HG03469 (cell line): Measurements from ENCODE around the gene ROBO2.

Experiments used
- ATAC-seq: cut with Tn5 transposase; IDR thresholded peaks from one replicate; pipeline ENCODE4 v1.9.1; 2021; ENCODE audit warnings: mild to moderate bottlenecking, moderate library complexity, moderate number of reproducible peaks; ENCODE audit not compliant: unreplicated experiment

ROBO2 gene

DNA sequence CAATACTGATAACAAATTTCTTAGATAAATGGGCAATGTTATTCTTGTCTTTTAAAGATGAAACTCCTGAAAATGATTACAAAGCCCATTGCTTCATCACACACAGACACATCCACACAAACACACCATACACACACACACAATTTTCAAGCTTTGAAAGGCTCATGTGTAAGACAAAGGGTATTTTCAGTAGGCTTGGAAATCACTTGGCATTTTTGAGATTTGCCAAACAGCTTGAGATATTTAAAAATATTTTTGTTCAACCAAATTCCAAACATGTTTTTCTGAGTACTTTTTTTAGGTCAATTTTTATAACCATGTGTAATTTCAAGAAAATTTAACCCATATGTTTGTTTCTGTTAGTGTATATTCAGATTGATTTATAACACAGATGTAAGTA, 283.7 kb downstream of the ROBO2 start:
- ATAC-seq: no peak

DNA sequence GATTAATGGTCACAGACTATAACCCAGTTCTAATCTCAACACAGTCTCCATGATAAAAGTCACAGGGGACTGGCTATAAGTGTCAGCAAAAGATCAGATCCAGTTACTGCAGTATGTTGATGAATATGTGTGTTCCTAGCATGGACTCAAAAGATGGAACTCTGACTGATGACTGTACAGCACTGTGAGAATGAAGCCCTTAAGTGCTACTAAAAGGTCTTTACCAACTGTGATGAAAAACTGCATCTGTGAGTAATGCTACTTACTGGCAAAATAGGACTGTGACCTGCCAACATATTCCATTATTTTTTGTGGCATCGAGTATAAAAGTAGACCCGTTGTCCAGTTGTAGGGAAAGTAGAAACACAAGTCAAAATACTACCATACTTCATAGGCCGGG, 284.2 kb downstream of the ROBO2 start:
- ATAC-seq: no peak

GRCh38 chr3:77325280-77325679, 285.4 kb downstream of the ROBO2 start:
- no peak for ATAC-seq

DNA sequence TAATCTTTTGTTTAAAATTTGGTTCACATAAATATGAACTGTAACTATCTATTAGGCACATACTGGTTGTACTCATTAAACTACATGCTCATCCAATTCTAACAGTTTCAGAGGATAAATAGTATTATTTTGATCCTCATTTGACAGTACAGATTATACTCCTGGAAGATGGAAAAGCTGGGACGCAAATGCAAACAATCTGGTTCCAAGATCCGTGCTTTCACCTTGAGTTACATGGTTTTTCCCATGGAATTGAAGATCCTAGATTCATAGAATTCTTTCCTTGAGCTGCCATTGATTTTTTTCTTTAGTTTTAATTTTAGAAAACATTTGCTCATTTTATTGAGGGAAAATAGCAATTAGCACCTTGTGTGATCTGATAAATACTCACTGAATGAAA, 285.8 kb downstream of the ROBO2 start:
- no peak for ATAC-seq

DNA sequence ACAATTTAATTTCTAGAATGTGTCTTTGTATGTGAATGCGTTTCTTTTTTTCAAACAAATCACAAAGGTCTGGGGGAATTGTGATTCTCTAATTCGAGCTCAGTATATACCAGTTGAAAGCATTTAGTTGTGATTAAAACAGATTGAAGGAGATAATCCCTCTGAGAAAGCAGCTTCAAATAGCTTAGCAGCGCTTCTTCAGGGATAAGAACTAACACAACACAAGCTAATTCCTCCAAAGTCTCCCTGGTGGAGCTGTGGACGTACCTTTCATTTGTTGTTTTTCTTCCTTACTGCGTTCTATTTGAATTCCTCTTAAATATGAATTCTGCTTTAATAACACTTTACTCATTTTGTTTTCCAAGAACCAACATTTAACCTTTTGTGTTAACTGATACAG, 286.7 kb downstream of the ROBO2 start:
- no peak for ATAC-seq

- no peak for ATAC-seq
Observed at GRCh38 chr3:77328690-77329089, 288.8 kb downstream of the ROBO2 start.

DNA sequence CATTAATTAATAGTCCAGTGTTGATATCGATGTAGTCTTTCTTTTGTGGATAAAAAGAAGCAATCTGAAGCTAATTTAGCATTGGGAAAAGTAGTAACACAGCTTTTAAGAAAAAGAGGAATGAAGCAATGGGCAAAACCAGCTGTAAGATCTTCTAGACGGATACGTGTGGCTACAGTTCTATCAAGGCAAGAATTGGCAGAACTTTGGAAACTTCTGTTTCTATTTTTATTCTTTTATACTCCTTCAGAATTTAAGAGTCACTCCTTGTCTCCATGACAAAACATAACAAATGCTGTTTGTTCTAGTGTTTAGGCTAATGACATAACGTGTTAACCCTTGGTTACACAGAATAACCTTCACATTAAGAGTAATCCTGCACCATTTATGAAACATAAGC, 289.2 kb downstream of the ROBO2 start:
- no peak for ATAC-seq

- ATAC-seq: no peak
Observed at GRCh38 chr3:77338195-77338594, 298.3 kb downstream of the ROBO2 start.

- ATAC-seq: no peak
Observed at GRCh38 chr3:77342027-77342426, 302.1 kb downstream of the ROBO2 start.

GRCh38 chr3:77342688-77343087, 302.8 kb downstream of the ROBO2 start:
- ATAC-seq: no peak

- ATAC-seq: no peak
Observed at GRCh38 chr3:77345009-77345408, 305.1 kb downstream of the ROBO2 start.

DNA sequence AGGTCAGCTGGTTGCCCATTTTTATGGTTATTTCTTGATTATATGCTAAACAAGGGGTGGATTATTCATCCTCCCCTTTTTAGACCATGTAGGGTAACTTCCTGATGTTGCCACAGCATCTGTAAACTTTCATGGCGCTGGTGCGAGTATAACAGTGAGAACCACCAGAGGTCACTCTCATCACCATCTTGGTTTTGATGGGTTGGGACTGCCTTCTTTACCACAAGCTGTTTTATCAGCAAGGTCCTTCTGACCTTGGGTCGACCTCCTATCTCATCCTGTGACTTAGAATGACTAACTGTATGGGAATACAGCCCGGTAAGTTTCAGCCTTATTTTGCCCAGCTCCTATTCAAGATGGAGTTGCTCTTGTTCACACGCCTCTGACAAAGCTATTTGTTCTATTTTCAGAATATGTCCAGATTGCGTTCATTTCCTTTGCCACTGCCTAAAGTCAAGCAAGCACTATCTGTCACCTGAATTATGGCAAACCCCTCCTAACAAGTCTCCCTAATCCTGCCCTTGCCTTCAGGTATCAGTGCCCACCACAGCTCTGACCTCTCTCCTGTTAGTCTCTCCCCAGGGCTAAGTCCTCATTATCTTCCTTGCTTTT, 308.5 kb downstream of the ROBO2 start:
- ATAC-seq: no peak

DNA sequence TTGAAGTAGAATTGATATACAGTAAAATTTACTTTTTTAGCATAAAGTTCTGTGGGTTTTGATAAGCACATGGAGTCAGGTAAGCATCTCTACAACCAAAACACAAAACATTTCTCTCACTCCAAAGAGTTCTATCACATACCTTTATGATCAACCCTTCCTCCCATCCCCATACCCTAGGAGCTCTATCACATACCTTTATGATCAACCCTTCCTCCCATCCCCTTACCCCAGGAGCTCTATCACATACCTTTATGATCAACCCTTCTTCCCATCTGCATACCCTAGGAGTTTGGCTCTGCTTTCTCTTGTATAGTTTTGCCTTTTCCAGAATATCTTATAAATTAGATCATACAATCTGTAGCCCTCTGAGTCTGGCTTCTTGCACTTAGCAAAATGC, 315.1 kb downstream of the ROBO2 start:
- no peak for ATAC-seq

DNA sequence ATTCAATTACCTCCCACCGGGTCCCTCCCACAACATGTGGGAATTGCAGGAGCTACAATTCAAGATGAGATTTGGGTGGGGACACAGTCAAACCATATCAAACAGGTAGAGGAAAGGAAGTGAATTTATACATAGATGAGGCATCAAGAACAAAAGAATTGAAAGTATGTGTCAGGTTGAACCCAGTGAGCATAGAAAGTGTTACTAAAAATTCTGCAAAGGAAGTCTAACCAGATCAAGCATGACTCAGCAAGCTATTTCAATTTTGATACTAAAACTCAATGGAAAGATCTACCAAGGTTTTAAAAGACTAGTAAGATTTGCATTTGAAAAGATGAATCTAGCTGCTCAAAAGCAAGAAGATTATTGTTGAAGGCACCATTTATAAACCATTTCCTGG, 323.0 kb downstream of the ROBO2 start:
- ATAC-seq: no peak

DNA sequence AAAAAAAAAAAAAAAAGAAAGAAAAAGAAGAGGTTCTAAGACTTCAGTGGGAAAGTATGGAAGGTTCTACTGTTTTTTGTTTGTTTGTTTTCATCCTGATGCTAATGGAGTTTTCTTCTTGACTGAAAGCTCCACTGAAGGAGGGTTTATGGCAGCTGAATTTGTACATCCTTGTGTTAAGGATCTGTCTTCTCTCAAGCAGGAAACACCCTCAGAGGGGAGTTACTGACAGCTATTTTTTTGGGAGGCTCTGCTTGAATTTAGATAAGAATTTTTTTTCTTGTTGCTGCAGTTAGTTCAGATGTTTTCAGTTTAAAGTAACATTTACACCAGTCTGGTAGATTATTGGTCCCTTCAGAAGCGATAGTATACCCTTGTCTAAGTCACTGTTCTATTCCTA, 325.3 kb downstream of the ROBO2 start:
- no peak for ATAC-seq

DNA sequence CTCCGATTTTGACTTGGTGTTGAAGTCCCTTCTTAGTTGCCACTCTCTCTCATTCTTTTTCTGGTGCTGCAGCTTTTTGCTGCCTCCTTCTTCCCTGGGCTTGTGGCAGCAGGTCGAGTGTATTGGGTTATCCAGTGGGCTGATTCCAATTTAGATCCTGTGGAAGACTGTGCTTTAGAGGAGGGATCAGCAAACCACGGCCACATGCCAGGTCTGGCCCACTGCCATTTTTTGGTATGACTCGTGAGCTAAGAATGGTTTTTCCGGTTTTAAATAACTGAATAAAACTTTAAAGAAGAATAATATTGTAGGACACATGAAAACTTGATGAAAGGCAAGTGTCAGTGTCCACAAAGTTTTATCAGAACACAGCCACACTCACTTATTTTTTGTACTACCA, 330.5 kb downstream of the ROBO2 start:
- no peak for ATAC-seq

DNA sequence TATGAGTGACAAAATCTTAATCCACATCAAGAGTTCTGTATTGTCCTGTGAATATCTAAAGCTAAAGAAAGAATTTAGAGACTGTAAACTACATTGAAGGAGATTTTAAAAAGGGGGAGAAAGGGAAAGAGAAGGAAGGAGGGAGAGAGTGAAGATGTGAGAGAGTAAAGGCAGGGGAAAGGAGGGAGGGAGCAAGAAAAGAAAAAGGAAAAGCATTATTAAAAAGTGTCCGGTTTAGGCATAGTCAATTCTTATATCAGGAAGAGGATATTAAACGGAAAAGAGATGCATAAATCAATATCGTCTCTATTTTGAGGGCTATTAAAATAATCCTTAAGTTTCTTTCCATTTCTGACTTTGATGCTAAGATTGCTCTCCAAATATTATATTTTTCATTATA, 332.1 kb downstream of the ROBO2 start:
- no peak for ATAC-seq

GRCh38 chr3:77372634-77373346, 332.9 kb downstream of the ROBO2 start:
- no peak for ATAC-seq

DNA sequence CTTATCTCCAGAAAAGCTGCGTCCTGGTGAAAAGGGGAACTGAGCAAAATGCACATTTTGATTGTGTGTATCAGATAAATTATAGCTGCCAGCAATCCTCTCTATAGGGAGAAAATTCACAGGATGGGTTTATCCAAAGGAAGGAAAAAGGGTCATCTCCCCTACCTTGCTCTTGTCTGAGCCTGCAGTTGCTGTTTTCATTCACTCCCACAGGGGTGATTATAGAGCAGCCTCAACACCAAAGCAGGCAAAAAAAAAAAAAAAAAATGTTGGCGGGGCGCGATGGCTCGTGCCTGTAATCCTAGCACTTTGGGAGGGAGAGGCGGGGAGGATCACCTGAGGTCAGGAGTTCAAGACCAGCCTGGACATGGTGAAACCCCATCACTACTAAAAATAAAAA, 333.7 kb downstream of the ROBO2 start:
- ATAC-seq: no peak

DNA sequence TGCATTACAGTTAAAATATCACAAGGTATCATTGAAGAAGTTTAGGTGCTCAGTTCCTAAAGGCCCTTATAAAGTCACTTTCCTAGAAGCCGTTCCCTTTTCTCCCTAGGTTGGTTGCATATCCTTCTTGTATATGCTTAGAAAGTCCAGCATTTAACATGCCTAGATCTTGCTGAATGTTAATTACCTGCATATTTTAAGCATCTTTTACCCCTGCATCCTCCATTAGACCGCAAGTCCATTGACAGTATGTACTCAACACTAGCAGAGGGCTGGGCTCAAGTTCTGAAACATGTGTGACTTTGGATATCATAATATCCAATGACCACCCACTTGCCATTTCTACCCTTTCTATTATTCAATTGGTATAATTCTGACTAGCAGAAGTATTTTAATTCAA, 336.6 kb downstream of the ROBO2 start:
- no peak for ATAC-seq

GRCh38 chr3:77377717-77378116, 337.8 kb downstream of the ROBO2 start:
- ATAC-seq: no peak

DNA sequence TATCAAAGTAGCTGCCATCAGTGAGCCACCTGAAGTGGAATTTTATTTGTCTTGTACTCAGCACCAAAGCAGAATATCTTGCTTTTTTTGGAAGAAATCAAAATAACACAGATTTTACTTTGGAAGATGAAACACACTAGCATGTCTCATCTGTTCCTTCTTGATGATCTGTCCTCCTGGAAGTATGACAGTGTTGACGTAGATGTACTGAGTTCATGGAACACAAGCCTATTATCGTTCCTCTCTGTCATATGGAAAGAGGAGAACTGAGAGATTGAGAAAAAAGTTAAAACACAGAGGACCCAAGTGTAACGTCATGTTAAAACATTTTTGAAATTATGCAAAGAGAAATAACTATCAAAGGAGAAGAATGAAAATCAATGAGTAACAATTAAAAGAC, 340.2 kb downstream of the ROBO2 start:
- no peak for ATAC-seq

DNA sequence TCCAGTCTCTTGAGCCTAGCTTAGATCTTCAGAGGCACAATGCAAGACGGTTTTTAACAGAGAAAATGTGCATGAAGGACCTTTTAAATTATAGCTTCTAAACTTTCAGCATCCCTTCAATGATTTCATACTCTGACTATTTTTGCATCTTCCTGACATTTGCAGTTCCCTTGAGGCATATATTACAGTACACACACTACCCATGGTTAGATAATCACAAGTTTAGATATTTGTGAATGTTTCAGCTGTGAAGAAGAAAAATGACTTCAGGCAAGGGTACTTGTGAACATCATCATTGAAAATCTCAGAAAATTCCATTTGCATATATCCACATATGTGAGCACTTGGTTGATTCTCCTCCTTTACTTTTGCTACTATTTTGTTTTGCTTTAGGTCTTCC, 341.5 kb downstream of the ROBO2 start:
- no peak for ATAC-seq
